HG02981 (cell line): Measurements from ENCODE around the gene FLOT1.
"Not testable (repeated sequence)": the region's sequence is repeated elsewhere in the genome, so short reads cannot be mapped to it uniquely, and the experiment has no call there.

Experiments used
- ATAC-seq: cut with Tn5 transposase; IDR thresholded peaks from one replicate; pipeline ENCODE4 v1.9.1; 2021; ENCODE audit warnings: mild to moderate bottlenecking, moderate library complexity; ENCODE audit not compliant: unreplicated experiment

The FLOT1 gene

DNA sequence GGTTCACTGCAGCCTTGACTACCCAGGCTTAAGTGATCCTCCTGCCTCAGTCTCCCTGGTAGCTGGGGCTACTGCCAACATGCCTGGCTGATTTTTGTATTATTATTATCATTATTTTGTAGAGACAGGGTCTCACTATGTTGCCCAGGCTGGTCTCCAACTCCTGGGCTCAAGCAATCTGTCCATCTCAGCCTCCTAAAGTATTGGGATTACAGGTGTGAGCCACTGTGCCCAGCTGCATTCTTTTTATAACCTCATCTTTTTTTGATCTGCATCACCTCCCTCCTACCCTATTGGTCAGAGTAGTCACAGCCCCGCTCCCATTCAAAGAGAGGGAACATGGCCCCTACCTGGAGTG, 25.4 kb upstream of the FLOT1 start:
- no peak for ATAC-seq

DNA sequence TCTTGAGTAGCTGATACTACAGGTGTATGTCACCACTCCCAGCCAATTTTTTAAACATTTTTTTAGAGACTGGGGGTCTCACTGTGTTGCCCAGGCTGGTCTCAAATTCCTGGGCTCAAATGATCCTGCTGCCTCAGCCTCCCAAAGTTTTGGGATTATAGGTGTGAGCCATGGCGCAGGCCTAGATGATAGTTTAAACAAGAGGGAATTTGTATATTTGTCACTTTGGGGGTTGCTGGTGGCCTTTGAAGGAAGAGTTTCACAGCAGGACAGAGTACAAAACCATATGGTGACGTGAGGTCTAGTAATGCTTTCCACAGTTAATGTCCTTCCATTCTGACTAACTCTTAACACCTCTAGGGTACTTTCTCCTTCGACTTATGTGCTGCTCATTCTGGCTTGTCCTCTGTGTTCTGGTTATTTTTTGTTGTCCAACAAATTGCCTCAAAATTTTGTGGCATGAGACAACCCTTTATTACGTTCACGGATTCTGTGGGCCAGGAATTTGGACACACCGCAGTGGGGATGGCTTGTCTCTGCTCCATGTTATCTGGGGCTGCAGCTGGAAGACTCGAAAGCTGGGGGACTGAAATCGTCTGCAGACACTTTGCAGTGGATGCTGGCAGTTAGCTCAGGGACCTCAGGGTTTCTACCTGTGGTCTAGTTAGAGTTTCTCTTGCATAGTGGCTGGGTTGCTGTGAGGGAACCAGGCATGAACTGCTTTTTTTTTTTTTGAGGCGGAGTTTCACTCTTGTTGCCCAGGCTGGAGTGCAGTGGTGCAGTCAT, 24.9 kb upstream of the FLOT1 start:
- no peak for ATAC-seq

DNA sequence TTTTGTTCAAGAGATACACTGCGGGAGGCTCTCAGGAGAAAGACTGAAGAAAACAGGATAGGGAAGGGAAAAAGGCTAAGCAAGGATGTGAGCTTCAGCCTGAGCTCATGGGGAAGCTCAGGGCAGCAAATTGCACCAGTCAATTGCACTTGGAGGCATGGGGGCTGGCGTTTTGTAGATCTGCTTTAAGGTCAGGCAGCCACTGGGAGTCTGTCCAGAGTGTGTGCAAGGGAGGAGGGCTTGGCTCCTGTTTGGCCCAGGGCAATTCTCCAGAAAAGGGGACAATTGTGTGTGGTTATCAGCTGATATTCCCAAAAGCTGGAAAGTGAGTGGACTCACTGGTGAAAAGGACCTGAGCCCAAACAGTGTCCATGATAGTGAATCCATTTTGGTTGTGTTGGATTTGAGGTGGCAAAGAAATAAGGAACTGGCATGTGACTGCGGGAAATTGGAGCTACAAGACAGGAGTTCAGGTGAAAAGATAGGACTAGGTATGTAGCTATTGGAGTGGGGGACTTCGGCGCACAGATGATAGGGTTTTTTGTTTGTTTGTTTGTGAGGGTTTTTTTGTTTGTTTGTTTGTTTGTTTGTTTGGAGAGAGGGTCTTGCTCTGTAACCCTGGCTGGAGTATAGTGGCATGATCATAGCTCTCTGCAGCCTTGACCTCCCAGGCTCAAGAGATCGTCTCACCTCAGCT, 24.1 kb upstream of the FLOT1 start:
- no peak for ATAC-seq

DNA sequence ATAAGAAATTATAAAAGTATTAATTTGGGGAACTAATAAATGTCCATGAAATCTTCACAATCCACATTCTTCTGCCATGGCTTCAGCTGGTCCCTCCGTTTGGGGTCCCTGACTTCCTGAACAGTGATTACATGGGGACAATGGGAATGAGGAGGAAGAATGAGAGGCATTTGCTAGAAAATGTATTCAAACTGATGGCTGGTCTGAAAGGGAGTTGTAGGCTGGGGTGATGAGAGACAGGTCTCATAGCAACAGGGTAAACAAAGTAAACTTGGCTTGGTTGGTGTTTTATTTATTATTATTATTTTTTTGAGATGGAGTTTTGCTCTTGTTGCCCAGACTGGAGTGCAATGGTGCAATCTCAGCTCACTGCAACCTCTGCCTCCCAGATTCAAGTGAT, 23.0 kb upstream of the FLOT1 start:
- ATAC-seq = not testable (repeated sequence)

- ATAC-seq = not testable (repeated sequence)
Measured at GRCh38 chr6:30764490-30765043, 22.1 kb upstream of the FLOT1 start.

- peak; percentile 53 for ATAC-seq
Measured at GRCh38 chr6:30763618-30764489, 21.4 kb upstream of the FLOT1 start.

GRCh38 chr6:30763155-30763617, 20.7 kb upstream of the FLOT1 start:
- no peak for ATAC-seq

- no peak for ATAC-seq
Measured at GRCh38 chr6:30761791-30762429, 19.4 kb upstream of the FLOT1 start.

- no peak for ATAC-seq
Measured at GRCh38 chr6:30760549-30760948, 18.1 kb upstream of the FLOT1 start.

DNA sequence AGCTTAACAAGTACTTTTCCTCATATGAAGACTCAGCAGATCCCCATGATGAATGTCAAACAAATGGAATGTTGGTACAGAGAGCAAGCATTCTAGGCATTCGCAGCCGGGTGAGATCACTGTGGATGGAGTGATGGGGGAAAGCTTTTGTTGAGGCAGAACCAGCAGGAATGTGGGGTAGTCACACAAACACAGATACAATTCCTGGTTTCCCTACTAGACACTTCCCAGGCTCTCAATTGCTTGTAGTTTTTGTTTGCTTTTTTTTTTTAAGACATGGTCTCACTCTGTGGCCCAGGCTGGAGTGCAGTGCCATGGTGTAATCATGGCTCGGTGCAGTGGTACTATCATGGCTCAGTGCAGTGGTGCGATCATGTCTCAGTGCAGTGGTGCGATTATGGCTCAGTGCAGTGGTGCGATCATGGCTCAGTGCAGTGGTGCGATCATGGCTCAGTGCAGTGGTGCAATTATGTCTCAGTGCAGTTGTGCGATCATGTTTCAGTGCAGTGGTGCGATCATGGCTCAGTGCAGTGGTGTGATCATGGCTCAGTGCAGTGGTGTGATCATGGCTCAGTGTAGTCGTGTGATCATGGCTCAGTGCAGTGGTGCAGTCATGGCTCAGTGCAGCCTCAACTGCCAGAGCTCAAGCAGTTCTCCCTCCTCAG, 17.2 kb upstream of the FLOT1 start:
- ATAC-seq = no peak

DNA sequence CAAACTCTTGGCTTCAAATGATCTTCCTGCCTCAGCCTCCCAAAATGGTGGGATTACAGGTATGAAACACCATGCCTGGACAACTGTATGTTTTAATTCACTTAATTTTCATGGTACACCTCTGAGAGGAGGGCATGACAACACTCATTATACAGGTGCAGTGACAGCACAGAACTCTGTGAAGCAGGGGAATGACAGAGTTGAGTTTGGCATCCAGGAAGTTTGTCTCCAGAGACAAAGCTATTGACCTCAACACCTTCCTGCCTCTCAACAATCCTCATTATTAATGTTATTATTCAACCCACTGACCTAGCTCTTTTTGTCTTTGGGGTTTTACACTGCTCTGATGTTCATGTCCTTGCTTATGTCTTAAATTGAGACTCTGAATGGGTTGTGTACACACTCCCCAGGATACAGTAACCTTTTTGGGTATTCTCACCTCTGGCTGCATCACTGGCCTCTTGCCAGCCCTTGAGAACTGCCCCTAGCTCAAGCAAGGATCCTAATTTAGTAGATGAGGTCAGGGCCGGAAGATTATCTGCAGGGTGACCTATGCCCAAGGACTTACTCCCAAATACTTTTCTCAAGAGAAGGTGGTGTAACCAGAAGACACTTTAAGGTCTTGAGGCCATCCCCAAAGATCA, 14.9 kb upstream of the FLOT1 start:
- no peak for ATAC-seq

- ATAC-seq = not testable (repeated sequence)
Measured at GRCh38 chr6:30756405-30757003, 14.0 kb upstream of the FLOT1 start.

- ATAC-seq = no peak
Measured at GRCh38 chr6:30754631-30755030, 12.1 kb upstream of the FLOT1 start.

DNA sequence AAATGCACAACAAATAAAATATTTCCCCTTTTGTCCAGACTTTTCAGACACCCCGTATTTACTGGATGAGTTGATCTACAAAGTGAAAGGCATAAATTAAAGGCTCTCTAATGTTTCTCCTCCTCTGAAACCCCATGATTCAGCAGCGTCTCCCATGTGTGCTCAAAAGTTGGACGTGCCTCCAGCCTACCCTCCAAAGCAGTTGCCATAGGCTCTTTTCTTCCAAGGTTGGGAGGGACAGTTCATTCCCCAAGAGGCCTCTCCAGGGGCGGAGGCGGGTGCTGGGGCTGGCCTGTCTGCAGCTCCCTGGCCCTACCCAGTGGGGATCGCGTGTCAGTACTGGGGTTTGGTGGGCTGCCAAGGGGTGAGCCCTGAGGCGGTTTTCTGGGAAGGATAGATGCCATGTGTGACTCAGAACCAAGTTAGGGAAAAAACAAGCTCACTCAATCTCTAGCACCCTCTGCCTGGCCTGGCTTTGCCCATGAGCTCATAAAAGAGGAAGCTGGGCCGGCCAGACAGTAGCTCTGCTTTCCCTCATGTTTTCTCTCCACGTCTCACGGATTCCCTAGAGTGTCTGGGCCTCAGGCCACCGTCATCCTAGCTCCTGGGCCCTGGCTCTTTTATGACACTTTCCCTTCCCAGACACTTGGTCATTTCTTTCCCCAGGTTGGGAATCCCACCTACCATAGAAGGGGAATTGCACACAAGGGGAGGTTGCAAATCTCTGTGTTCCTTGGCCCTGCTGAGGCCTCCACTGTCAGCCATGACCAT, 9.9 kb upstream of the FLOT1 start:
- no peak for ATAC-seq

DNA sequence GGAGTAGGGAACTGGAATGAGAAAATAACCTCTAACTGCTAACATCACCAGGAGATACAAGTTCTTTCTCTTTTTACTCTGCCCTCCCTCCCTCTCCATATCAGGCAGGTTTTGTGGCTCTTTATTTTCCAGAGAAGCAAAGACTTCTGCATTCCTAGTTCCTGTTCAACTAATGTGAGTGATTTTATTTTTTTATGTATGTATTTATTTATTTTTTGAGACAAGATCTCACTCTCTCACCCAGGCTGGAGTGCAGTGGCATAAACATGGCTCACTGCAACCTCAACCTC, 7.8 kb upstream of the FLOT1 start:
- ATAC-seq = no peak

DNA sequence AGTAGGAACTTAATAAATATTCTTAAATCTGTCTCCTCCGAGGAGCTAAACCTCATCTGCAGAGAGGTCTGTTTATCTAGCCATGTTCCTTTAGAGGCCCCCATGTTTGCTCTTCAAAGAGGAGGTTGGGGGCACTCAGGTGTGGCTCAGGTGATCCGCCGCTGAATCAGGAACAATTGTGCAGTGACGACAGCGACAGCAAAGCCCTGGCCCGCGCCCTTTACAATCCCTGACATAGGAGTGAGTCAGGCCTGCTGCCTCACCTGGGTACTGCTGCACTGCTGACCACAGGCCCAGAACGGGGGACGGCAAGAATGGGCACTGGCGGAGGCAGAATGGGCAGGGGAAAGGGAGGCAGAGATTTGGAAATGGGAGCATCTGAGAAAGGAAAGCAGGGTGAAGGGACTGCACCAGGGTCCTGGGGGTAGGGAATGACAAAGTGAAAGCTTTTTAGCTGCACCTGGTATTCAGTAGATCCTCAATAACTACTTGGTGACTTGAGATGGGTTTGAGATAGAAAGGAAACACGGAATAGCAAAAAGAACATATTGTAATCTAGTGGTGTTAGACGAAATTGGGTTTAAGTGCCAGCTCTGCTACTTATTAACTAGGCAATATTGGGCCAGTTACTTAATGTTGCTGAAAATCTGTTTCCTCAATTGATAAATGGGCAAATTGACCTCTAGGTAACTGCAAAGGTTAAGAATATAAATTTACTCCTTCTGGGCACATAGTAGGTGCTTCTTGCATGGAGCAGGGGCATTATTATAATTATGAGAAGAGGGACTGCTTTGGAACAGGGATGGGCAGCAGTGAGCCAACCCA, 7.3 kb upstream of the FLOT1 start:
- no peak for ATAC-seq

DNA sequence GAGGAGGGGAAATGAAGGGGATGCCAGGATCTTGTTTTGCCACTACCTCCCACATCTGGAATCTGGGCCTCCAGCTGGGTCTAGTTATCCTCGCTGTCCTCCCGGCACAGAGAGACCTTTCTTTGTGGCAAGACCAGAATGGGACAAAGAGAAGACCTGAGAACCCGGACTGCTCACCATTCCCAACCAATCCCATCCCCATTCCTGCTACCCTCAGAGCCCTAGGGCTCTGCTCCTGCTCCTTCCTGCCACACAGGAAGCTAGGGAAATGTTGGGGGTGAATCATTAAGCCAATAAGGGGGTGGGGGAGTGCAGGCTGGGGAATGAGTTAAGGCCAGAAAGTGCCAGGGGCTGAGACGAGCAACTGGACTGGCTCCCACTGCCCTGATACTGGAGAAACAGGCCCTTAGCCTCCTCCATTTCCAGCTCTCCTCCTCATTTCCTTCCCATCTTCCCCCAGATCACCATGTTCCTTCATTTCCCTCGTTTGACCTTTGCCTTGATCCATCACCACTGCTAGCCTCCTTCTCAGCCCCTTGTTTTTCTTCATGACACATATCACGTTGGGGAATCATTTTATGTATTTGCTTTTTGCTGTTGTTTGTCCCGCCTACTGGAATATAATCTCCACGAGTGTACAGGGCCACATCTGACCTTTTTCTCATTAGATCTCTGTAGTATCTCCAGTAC, 6.5 kb upstream of the FLOT1 start:
- no peak for ATAC-seq
